Osteocyte (in vitro differentiated cells): ENCODE measurements around the gene SIGLEC1. TPM values are rescaled to one million over a fixed set of nuclear protein-coding genes. Genes with fewer than 3 reads are reported as not detected.

Source experiments
- DNase-seq: peaks from one replicate; pipeline ENCODE4 v3.0.0; 2021; ENCODE audit warnings: mixed read lengths; ENCODE audit not compliant: unreplicated experiment; ENCODE audit errors: extremely low spot score
- H3K27ac Mint-ChIP-seq: one replicate; pipeline ENCODE4 v1.8.0; 2021; ENCODE audit warnings: mild to moderate bottlenecking, mixed read lengths; ENCODE audit not compliant: unreplicated experiment
- H3K27me3 Mint-ChIP-seq: one replicate; pipeline ENCODE4 v1.8.0; 2021; ENCODE audit warnings: mixed read lengths; ENCODE audit not compliant: unreplicated experiment
- H3K36me3 Mint-ChIP-seq: one replicate; pipeline ENCODE4 v1.8.0; 2021; ENCODE audit warnings: mixed read lengths; ENCODE audit not compliant: unreplicated experiment
- H3K4me1 Mint-ChIP-seq: one replicate; pipeline ENCODE4 v1.8.0; 2021; ENCODE audit warnings: mixed read lengths; ENCODE audit not compliant: unreplicated experiment
- H3K4me3 Mint-ChIP-seq: one replicate; pipeline ENCODE4 v1.8.0; 2021; ENCODE audit warnings: mild to moderate bottlenecking, moderate library complexity, mixed read lengths; ENCODE audit not compliant: unreplicated experiment
- H3K9me3 Mint-ChIP-seq: one replicate; pipeline ENCODE4 v1.8.0; 2021; ENCODE audit warnings: mixed read lengths; ENCODE audit not compliant: unreplicated experiment
- CTCF ChIP-seq: fragments of 200-600 bp; sonication (generic); IDR thresholded peaks from 2 replicates; pipeline ENCODE4 v1.5.0; 2021; ENCODE audit warnings: antibody characterized with exemption, mild to moderate bottlenecking, moderate library complexity
- total RNA-seq: library from RNA; stranded (reverse); gene quantifications from 2 replicates; pipeline ENCODE4 v1.2.1, GENCODE V29; 2021

SIGLEC1 gene
- total RNA-seq, 1 donor from 2014 or later, result 0.21 TPM

DNA sequence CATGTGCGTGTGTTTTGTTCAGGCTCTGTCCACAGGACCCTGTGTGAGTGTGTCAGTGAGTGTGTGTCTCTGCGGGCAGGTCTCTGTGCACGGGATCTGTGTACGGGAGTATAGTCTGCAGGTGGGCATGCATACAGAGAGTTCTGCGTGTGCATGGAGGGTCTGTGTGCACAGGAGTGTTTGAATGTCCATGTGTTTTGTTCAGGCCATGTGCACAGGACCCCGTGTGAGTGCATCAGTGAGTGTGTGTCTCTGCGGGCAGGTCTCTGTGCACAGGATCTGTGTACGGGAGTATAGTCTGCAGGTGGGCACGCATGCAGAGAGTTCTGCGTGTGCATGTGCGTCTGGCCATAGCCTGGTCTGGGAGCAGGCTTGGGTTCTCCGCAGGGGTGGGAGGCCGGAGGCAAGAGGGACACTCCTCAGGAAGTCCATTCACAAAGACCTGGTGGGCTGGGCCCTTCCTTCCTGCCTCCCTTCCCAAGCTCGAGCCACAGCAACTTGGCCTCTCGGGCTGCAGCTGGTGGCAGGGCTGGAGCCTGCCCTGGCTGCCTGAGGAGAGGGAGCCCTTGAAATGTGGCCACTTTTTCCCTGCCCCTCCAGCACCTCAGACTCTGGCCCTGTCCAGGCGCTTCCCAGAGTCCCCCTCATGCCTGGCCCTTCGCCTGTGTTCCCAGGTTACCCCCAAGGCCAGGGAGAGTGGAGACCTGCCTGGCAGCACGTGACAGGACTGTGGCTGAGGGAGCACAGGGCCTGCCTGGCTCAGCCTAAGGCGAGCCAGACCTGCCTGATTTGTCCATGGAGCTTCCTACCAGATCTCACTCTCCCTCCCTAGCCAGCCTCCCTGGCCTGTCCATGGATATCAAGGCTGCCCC, 26.9 kb upstream of the SIGLEC1 start:
- H3K4me3 Mint-ChIP-seq, result no peak overlapping the region
- H3K36me3 Mint-ChIP-seq, result no peaks in the 10 kb centered on the region
- TF ChIP-seq CTCF, result no peak
- peaks cover 9% of the 10 kb centered on the region for H3K27me3 Mint-ChIP-seq
- DNase-seq, result no peak
- H3K9me3 Mint-ChIP-seq, result no peaks in the 10 kb centered on the region
- no peak overlapping the region for H3K27ac Mint-ChIP-seq
- peaks cover 2% of the 10 kb centered on the region for H3K4me1 Mint-ChIP-seq

- no peak for TF ChIP-seq CTCF
- DNase-seq, result no peak
- Mint-ChIP-seq H3K36me3 (no peaks in the 10 kb centered on the region), H3K9me3 (no peaks in the 10 kb centered on the region), H3K27me3 (peaks cover 6% of the 10 kb centered on the region), H3K4me1 (peaks cover 2% of the 10 kb centered on the region), H3K27ac (no peak overlapping the region), H3K4me3 (no peak overlapping the region)
These were observed 26.0 kb upstream of the SIGLEC1 start for GRCh38 chr20:3738111-3739053.

GRCh38 chr20:3735768-3736167, 23.4 kb upstream of the SIGLEC1 start:
- DNase-seq, result no peak
- Mint-ChIP-seq H3K36me3 (no peaks in the 10 kb centered on the region), H3K4me3 (no peak overlapping the region), H3K27ac (no peak overlapping the region), H3K9me3 (no peaks in the 10 kb centered on the region), H3K27me3 (peaks cover 10% of the 10 kb centered on the region), H3K4me1 (peaks cover 4% of the 10 kb centered on the region)
- no peak for TF ChIP-seq CTCF

DNA sequence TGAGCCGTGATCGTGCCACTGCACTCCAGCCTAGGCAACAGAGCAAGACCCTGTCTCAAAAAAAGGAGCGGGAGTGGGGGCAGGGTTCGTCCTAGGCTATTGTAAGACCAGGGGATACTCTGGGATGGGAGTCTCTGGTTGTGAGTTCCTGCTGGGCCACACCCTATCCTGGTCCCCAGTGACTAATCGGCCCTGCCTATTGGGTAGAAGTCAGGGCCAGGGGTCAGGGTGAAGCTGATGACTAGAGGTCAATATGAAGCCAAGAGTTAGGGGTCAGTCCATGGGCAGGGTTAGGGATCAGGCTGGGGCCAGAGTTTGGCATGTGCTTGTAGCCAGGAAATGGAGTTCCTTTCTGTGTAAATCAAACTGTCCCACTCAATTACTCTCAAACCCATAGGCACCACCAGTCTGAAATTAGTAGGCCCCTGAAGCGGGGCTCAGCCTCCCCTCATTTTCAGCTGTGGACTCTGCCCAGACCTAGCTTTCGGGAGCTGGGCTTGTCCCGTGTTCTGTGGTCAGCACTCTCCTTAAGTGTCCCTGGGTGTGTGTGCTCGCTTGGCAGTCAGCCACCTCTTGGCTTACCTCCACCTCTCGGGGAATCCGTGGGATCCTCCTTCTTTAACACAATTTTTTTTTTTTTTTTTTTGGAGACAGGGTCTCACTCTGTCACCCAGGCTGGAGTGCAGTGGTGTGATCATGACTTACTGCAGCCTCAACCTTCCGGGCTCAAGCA, 21.9 kb upstream of the SIGLEC1 start:
- peaks cover 4% of the 10 kb centered on the region for H3K4me1 Mint-ChIP-seq
- peaks cover 12% of the 10 kb centered on the region for H3K27me3 Mint-ChIP-seq
- H3K4me3 Mint-ChIP-seq, result no peak overlapping the region
- H3K27ac Mint-ChIP-seq, result no peak overlapping the region
- H3K36me3 Mint-ChIP-seq, result no peaks in the 10 kb centered on the region
- DNase-seq, result no peak
- TF ChIP-seq CTCF, result no peak
- no peaks in the 10 kb centered on the region for H3K9me3 Mint-ChIP-seq
